SK-N-SH (cell line): Measurements from ENCODE around the gene APBB2. TPM values are rescaled to one million over a fixed set of nuclear protein-coding genes. Genes with fewer than 3 reads are reported as not detected.

Experiments used
- CTCF ChIA-PET: fragments of 300-600, 350-600 bp; formaldehyde crosslinking; extraction: SDS; loops from one replicate; lab custom pipeline; 2021; lab: Yijun Ruan, JAX
- POLR2A ChIA-PET: fragments of 350-600 bp; sonication (Branson Sonifier 250); formaldehyde crosslinking; extraction: SDS; loops from one replicate; lab custom pipeline; 2020; ENCODE audit warnings: antibody characterized with exemption, inconsistent platforms; lab: Yijun Ruan, JAX
- DNase-seq: peaks from one replicate; pipeline ENCODE4 v3.0.0; 2012
- H2AFZ ChIP-seq: fragments of 200-600 bp; sonication (generic); 2 replicates; pipeline ENCODE4 v1.8.1; 2016; ENCODE audit warnings: antibody characterized with exemption, mild to moderate bottlenecking, low read depth
- H3F3A ChIP-seq: fragments of 200-600 bp; sonication (generic); replicated peaks from 2 replicates; pipeline ENCODE3; 2016; ENCODE audit warnings: antibody characterized with exemption, mild to moderate bottlenecking; ENCODE audit not compliant: insufficient read depth
- H3K27ac ChIP-seq, 2 experiments: fragments of 200-500 bp in 1 of 2; fragments of 200-600 bp in 1 of 2; sonication (Bioruptor generic) in 1 of 2; sonication (generic), shearing (Covaris generic) in 1 of 2; 2 replicates each; pipeline versions ENCODE4 v1.5.1 to v1.6.1; 2014 to 2016; ENCODE audit warnings: low read depth in 2 of 2, inconsistent platforms in 1 of 2, low read length in 1 of 2, mild to moderate bottlenecking in 1 of 2, mixed read lengths in 1 of 2
- H3K27me3 ChIP-seq: fragments of 200-600 bp; sonication (generic), shearing (Covaris generic); 2 replicates; pipeline ENCODE4 v1.6.1; 2016; ENCODE audit warnings: mixed run types; ENCODE audit not compliant: insufficient read depth
- H3K36me3 ChIP-seq, 2 experiments: fragments of 200-500 bp in 1 of 2; fragments of 200-600 bp in 1 of 2; sonication (Bioruptor generic) in 1 of 2; sonication (generic) in 1 of 2; replicated peaks in 1 of 2; 2 replicates each; pipeline versions ENCODE3 to v1.5.1; 2014 to 2016; ENCODE audit warnings: low read length in 1 of 2, mild to moderate bottlenecking in 1 of 2; ENCODE audit not compliant: insufficient read depth in 2 of 2, control insufficient read depth in 1 of 2
- H3K4me1 ChIP-seq, 2 experiments: fragments of 200-500 bp in 1 of 2; fragments of 200-600 bp in 1 of 2; sonication (Bioruptor generic) in 1 of 2; sonication (generic), shearing (Covaris generic) in 1 of 2; 2 replicates each; pipeline versions ENCODE4 v1.5.1 to v1.6.1; 2014 to 2016; ENCODE audit warnings: low read depth in 1 of 2, low read length in 1 of 2, mixed run types in 1 of 2; ENCODE audit not compliant: insufficient read depth in 2 of 2, control insufficient read depth in 1 of 2
- H3K4me2 ChIP-seq: fragments of 200-600 bp; sonication (generic), shearing (Covaris generic); 2 replicates; pipeline ENCODE4 v1.6.1; 2017; ENCODE audit warnings: mixed run types
- H3K4me3 ChIP-seq, 2 experiments: fragments of 200-500 bp in 1 of 2; fragments of 200-600 bp in 1 of 2; sonication (Bioruptor generic) in 1 of 2; sonication (generic), shearing (Covaris generic) in 1 of 2; 2 replicates each; pipeline versions ENCODE4 v1.5.1 to v1.8.1; 2014 to 2016; ENCODE audit warnings: low read depth in 2 of 2, inconsistent platforms in 1 of 2, low read length in 1 of 2, mild to moderate bottlenecking in 1 of 2, mixed read lengths in 1 of 2, moderate library complexity in 1 of 2
- H3K79me2 ChIP-seq: fragments of 200-600 bp; sonication (generic); 2 replicates; pipeline ENCODE4 v1.8.1; 2017; ENCODE audit warnings: mild to moderate bottlenecking; ENCODE audit not compliant: insufficient read depth
- H3K9ac ChIP-seq: fragments of 200-600 bp; sonication (generic); 2 replicates; pipeline ENCODE4 v1.6.1; 2017; ENCODE audit warnings: mixed run types
- H3K9me2 ChIP-seq: fragments of 200-600 bp; sonication (generic); 2 replicates; pipeline ENCODE4 v1.6.1; 2017; ENCODE audit warnings: mixed run types
- H3K9me3 ChIP-seq: fragments of 200-600 bp; sonication (generic); 2 replicates; pipeline ENCODE4 v1.6.1; 2017; ENCODE audit warnings: mixed run types, mild to moderate bottlenecking, moderate library complexity
- H4K20me1 ChIP-seq: fragments of 200-600 bp; sonication (generic); 2 replicates; pipeline ENCODE4 v1.6.1; 2017; ENCODE audit warnings: mild to moderate bottlenecking, mixed run types; ENCODE audit not compliant: insufficient read depth
- FOXM1 ChIP-seq: IDR thresholded peaks from 2 replicates; pipeline ENCODE4 v1.4.0; 2012; ENCODE audit warnings: low read depth, mild to moderate bottlenecking
- JUND ChIP-seq: IDR thresholded peaks from 2 replicates; pipeline ENCODE4 v1.4.0; 2012
- NRF1 ChIP-seq: IDR thresholded peaks from 2 replicates; pipeline ENCODE4 v1.6.1; 2012; ENCODE audit warnings: low read depth, mild to moderate bottlenecking, low read length
- REST ChIP-seq: IDR thresholded peaks from 2 replicates; pipeline ENCODE4 v1.6.1; 2012; ENCODE audit warnings: mild to moderate bottlenecking, low read depth, low read length, moderate library complexity
- SIN3A ChIP-seq: IDR thresholded peaks from 2 replicates; pipeline ENCODE4 v1.6.1; 2012; ENCODE audit warnings: low read depth, mild to moderate bottlenecking, low read length, moderate library complexity, borderline replicate concordance
- USF1 ChIP-seq: IDR thresholded peaks from 2 replicates; pipeline ENCODE4 v1.4.0; 2012; ENCODE audit warnings: low read depth, borderline replicate concordance
- WGBS: methylation state at CpG from one replicate; pipeline ENCODE4 v1.1.6; 2017; ENCODE audit warnings: low lambda C conversion rate; 5-methylcytosine and 5-hydroxymethylcytosine counted together
- polyA plus RNA-seq, 3 experiments: library from polyadenylated mRNA; depleted of rRNA; stranded (reverse); fragments of >200 nt; gene quantifications; 2 replicates each; pipeline ENCODE4 v1.2.3, GENCODE V29; 2012

APBB2 gene
- polyA plus RNA-seq, 1 of the 3 experiments (the other 2 are of a cell fraction): 49.8 TPM

GRCh38 chr4:41211951-41212615 is 2.3 kb downstream of the APBB2 start:
- POLR2A ChIA-PET: no interaction called here
- H3K4me1 ChIP-seq: peaks cover 9 to 21% of the 10 kb centered on the region in 2 experiments; a peak in 3 of 4 replicates
- peak overlapping the region; percentile 75 to 85 for H3K4me3 ChIP-seq
- CTCF ChIA-PET: interaction anchor here (0.6 to 9.5 kb wide), 17 partner anchors 13 to 479 kb away, joined by 3 to 196 read pairs (median 4); no protein-coding TSS in a partner anchor
- no peaks in the 10 kb centered on the region for H3K36me3 ChIP-seq
- no peaks in the 10 kb centered on the region for H3K9me2 ChIP-seq
- H4K20me1 ChIP-seq: no peaks in the 10 kb centered on the region; the same call in 1 of the 2 replicates
- H2AFZ ChIP-seq: no peak overlapping the region
- peaks cover 18% of the 10 kb centered on the region for H3F3A ChIP-seq
- H3K79me2 ChIP-seq: peaks cover 72% of the 10 kb centered on the region
- WGBS: 88% methylated on average over 1 of the region's 1 CpG
- no peaks in the 10 kb centered on the region for H3K27me3 ChIP-seq
- DNase-seq: no peak
- H3K27ac ChIP-seq: peak overlapping the region in 1 of 2 experiments; percentile 71; a peak in 2 of 4 replicates
- no peaks in the 10 kb centered on the region for H3K9me3 ChIP-seq
- TF ChIP-seq USF1: no peak
- TF ChIP-seq FOXM1: no peak
- no peak for TF ChIP-seq NRF1
- 0 out of 2 replicates have a peak, but pooled peaks have one; percentile 6 for TF ChIP-seq JUND
- no peak for TF ChIP-seq SIN3A
- peak overlapping the region; percentile 79 for H3K4me2 ChIP-seq
- H3K9ac ChIP-seq: peak overlapping the region; percentile 93; the same call in 1 of the 2 replicates

- 91% methylated on average over 6 of the region's 9 CpGs for WGBS
- H3K9me2 ChIP-seq: no peaks in the 10 kb centered on the region
- TF ChIP-seq USF1 (no peak), REST (no peak), JUND (no peak)
- H3K27ac ChIP-seq: no peak overlapping the region
- H3K9me3 ChIP-seq: no peaks in the 10 kb centered on the region
- CTCF ChIA-PET: interaction anchor here (8.1 kb wide), 1 partner anchor 234 kb away, joined by 155 read pairs; no protein-coding TSS in a partner anchor
- POLR2A ChIA-PET: no interaction called here
- DNase-seq: no peak
- H3K79me2 ChIP-seq: peaks cover 94% of the 10 kb centered on the region
- H4K20me1 ChIP-seq: no peaks in the 10 kb centered on the region; the same call in 1 of the 2 replicates
- no peaks in the 10 kb centered on the region for H3K36me3 ChIP-seq
- peaks cover 14 to 22% of the 10 kb centered on the region in 2 experiments for H3K4me1 ChIP-seq
- no peaks in the 10 kb centered on the region for H3K27me3 ChIP-seq
- no peak overlapping the region for H3K9ac ChIP-seq
- no peak overlapping the region for H3K4me3 ChIP-seq
- no peak overlapping the region for H2AFZ ChIP-seq
- H3K4me2 ChIP-seq: no peak overlapping the region
- H3F3A ChIP-seq: peaks cover 19% of the 10 kb centered on the region
Measured at GRCh38 chr4:41209901-41210300, 4.4 kb downstream of the APBB2 start.
